Neuronal stem cell (in vitro differentiated cells): ENCODE results near the gene CTAG2.

Experiments
- DNase-seq: peaks from one replicate; pipeline ENCODE4 v3.0.0-alpha.2; 2013; ENCODE audit warnings: low spot score
- H2AFZ ChIP-seq: one replicate; pipeline ENCODE4 v1.6.1; 2013; ENCODE audit warnings: mild to moderate bottlenecking, low read length, inconsistent platforms
- H2AK5ac ChIP-seq: 2 replicates; pipeline ENCODE4 v1.6.1; 2013; ENCODE audit warnings: low read depth, mild to moderate bottlenecking, inconsistent platforms, low read length, moderate library complexity, mixed read lengths
- H2BK120ac ChIP-seq: 2 replicates; pipeline ENCODE4 v1.6.1; 2013; ENCODE audit warnings: low read depth, mild to moderate bottlenecking, inconsistent platforms, low read length, moderate library complexity, mixed read lengths
- H2BK12ac ChIP-seq: one replicate; pipeline ENCODE4 v1.6.1; 2013; ENCODE audit warnings: low read length, inconsistent platforms
- H2BK15ac ChIP-seq: 2 replicates; pipeline ENCODE4 v1.6.1; 2013; ENCODE audit warnings: mild to moderate bottlenecking, low read length, inconsistent platforms, mixed read lengths
- H2BK5ac ChIP-seq: one replicate; pipeline ENCODE4 v1.6.1; 2013; ENCODE audit warnings: inconsistent platforms, mild to moderate bottlenecking, low read length, moderate library complexity
- H3K14ac ChIP-seq: one replicate; pipeline ENCODE4 v1.6.1; 2013; ENCODE audit warnings: low read length, inconsistent platforms
- H3K18ac ChIP-seq: 2 replicates; pipeline ENCODE4 v1.6.1; 2013; ENCODE audit warnings: low read length, inconsistent platforms
- H3K23ac ChIP-seq: 2 replicates; pipeline ENCODE4 v1.6.1; 2013; ENCODE audit warnings: low read depth, mild to moderate bottlenecking, mixed read lengths, low read length, inconsistent platforms; ENCODE audit not compliant: poor library complexity
- H3K27ac ChIP-seq: replicated peaks from 3 replicates; pipeline ENCODE4 v1.5.1; 2013; ENCODE audit warnings: low read length, inconsistent platforms
- H3K27me3 ChIP-seq, 3 experiments: 2 replicates each; pipeline ENCODE4 v1.6.1; 2013; ENCODE audit warnings: low read length in 3 of 3, mild to moderate bottlenecking in 2 of 3, inconsistent platforms in 1 of 3, low read depth in 1 of 3, mixed read lengths in 1 of 3, moderate library complexity in 1 of 3; ENCODE audit not compliant: control insufficient read depth in 3 of 3, insufficient read depth in 3 of 3
- H3K36me3 ChIP-seq, 2 donors: replicated peaks in 1 of 2; 2 replicates each; pipeline ENCODE4 v1.6.1; 2013; ENCODE audit warnings: low read length in 2 of 2; ENCODE audit not compliant: control insufficient read depth in 2 of 2, insufficient read depth in 2 of 2
- H3K4ac ChIP-seq: 2 replicates; pipeline ENCODE4 v1.6.1; 2013; ENCODE audit warnings: inconsistent platforms, mild to moderate bottlenecking, low read length, moderate library complexity
- H3K4me1 ChIP-seq, 2 donors: 1 replicate in 1 of 2; 2 replicates in 1 of 2; pipeline ENCODE4 v1.6.1; 2013; ENCODE audit warnings: low read length in 2 of 2, low read depth in 1 of 2; ENCODE audit not compliant: control insufficient read depth in 2 of 2, insufficient read depth in 1 of 2
- H3K4me2 ChIP-seq: one replicate; pipeline ENCODE4 v1.6.1; 2013; ENCODE audit warnings: mild to moderate bottlenecking, low read length, inconsistent platforms; ENCODE audit not compliant: insufficient read depth, poor library complexity, severe bottlenecking
- H3K4me3 ChIP-seq, 2 donors: 2 replicates each; pipeline ENCODE4 v1.5.1; 2013; ENCODE audit warnings: low read length in 2 of 2, mild to moderate bottlenecking in 2 of 2, inconsistent platforms in 1 of 2, moderate library complexity in 1 of 2
- H3K79me1 ChIP-seq: one replicate; pipeline ENCODE4 v1.6.1; 2013; ENCODE audit warnings: low read depth, mild to moderate bottlenecking, inconsistent platforms, low read length, moderate library complexity
- H3K9ac ChIP-seq: one replicate; pipeline ENCODE4 v1.6.1; 2013; ENCODE audit warnings: mild to moderate bottlenecking, low read depth, low read length, inconsistent platforms; ENCODE audit not compliant: poor library complexity
- H3K9me3 ChIP-seq, 2 donors: replicated peaks in 1 of 2; 2 replicates each; pipeline versions ENCODE3 to v1.6.1; 2013; ENCODE audit warnings: low read length in 2 of 2, mild to moderate bottlenecking in 2 of 2, inconsistent platforms in 1 of 2, low read depth in 1 of 2, mixed read lengths in 1 of 2, moderate library complexity in 1 of 2; ENCODE audit not compliant: control insufficient read depth in 2 of 2, insufficient read depth in 1 of 2
- H4K8ac ChIP-seq: one replicate; pipeline ENCODE4 v1.6.1; 2013; ENCODE audit warnings: low read depth, mild to moderate bottlenecking, inconsistent platforms, low read length, moderate library complexity
- H4K91ac ChIP-seq: one replicate; pipeline ENCODE4 v1.6.1; 2013; ENCODE audit warnings: low read length, low read depth, mild to moderate bottlenecking, inconsistent platforms; ENCODE audit not compliant: poor library complexity
- WGBS, 2 donors: extraction: QIAGEN DNeasy Blood & Tissue Kit; methylation state at CpG; one replicate each; pipeline ENCODE4 v1.1.7; 2013; ENCODE audit warnings: missing lambda C conversion rate in 2 of 2, mixed read lengths in 1 of 2; ENCODE audit not compliant: insufficient read length in 2 of 2, insufficient replicate concordance in 1 of 2; ENCODE audit errors: extremely low coverage in 2 of 2; 5-methylcytosine and 5-hydroxymethylcytosine counted together

CTAG2 gene

DNA sequence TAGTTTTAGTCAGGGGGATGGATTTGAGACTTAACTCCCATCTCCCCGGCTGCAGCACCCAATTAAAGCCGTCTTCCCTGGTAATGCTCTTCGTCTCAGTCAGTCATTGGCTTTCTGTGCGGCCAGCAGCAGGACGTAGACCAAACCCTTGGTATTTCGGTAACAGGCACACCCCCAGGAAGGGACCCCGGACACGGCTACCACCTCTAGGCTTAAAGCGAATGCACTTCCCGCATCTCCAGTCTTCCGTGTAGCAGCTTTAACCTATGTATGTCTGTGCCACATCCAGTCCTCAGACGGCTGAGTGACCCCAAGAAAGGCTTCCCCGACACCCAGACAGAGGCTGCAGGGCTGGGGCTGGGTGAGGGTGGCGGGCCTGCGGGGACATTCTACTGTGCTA lies 1.5 kb upstream of the CTAG2 start:
- DNase-seq, result no peak
- Histone ChIP-seq H3K23ac (no peak overlapping the region), H3K79me1 (no peaks in the 10 kb centered on the region), H3K18ac (no peak overlapping the region), H3K9me3 (no peaks in the 10 kb centered on the region), H2BK12ac (no peak overlapping the region), H2AFZ (no peak overlapping the region), H3K4ac (no peak overlapping the region), H3K36me3 (no peaks in the 10 kb centered on the region), H3K4me1 (no peaks in the 10 kb centered on the region), H2BK120ac (no peak overlapping the region), H3K14ac (no peak overlapping the region), H3K27ac (no peak overlapping the region), H3K4me3 (no peak overlapping the region), H4K91ac (no peak overlapping the region), H3K4me2 (no peak overlapping the region), H2BK5ac (no peak overlapping the region), H2AK5ac (no peak overlapping the region), H2BK15ac (no peak overlapping the region), H3K9ac (no peak overlapping the region), H3K27me3 (peaks cover 0 to 11% (median 0%) of the 10 kb centered on the region in 3 experiments), H4K8ac (no peak overlapping the region)
- no CpG with 5 or more reads among the region's 15 CpGs for WGBS, 2 donors

DNA sequence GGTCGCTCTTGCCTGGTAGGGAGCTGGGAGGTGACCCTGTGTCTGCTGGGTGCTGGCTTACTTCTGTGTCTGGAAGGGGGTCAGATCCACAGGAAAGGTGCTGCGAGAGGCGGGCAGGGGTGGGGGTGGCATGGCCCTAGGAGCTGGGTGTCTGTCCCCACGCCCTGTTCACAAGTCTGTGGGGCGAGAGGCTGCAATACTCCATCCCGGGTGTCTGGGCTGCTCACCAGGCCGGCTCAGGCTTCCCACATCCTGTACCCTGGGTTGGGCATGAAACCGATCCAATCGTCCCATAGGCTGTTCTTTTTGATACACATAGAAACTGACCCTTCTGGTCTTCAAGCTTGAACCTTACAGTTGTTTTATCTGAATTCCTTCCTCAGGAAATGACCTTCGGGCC lies 993 bp upstream of the CTAG2 start:
- Histone ChIP-seq H3K27me3 (peaks cover 0 to 14% (median 0%) of the 10 kb centered on the region in 3 experiments), H3K4me1 (no peaks in the 10 kb centered on the region), H2BK12ac (no peak overlapping the region), H3K79me1 (no peaks in the 10 kb centered on the region), H3K9ac (no peak overlapping the region), H3K18ac (no peak overlapping the region), H2BK5ac (no peak overlapping the region), H3K4ac (no peak overlapping the region), H4K91ac (no peak overlapping the region), H3K23ac (no peak overlapping the region), H4K8ac (no peak overlapping the region), H3K4me2 (no peak overlapping the region), H3K4me3 (no peak overlapping the region), H3K14ac (no peak overlapping the region), H3K36me3 (no peaks in the 10 kb centered on the region), H2BK15ac (no peak overlapping the region), H2BK120ac (no peak overlapping the region), H2AFZ (no peak overlapping the region), H2AK5ac (no peak overlapping the region), H3K27ac (no peak overlapping the region), H3K9me3 (no peaks in the 10 kb centered on the region)
- WGBS, 2 donors, result no CpG with 5 or more reads among the region's 10 CpGs
- DNase-seq, result no peak

DNA sequence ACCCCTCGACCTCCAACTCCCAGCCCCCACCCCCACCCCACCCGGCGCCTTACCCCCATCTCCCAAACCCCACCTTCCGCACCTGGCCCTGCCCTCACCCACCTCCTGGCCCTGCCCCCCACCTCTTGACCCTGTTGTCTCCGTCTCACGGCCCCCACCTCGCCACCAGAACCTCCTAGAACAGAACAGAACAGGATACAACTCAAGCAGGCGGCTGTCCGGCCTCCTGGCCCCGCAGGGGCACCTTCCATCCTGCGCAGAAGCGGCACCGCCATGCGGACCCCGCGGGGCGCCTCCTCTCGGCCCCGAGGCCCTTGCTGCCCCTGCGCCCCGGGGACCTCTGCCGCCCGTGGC lies 354 bp downstream of the CTAG2 start:
- Histone ChIP-seq H3K79me1 (no peaks in the 10 kb centered on the region), H3K27me3 (peaks cover 0 to 11% (median 0%) of the 10 kb centered on the region in 3 experiments), H4K8ac (no peak overlapping the region), H2AK5ac (no peak overlapping the region), H3K4ac (no peak overlapping the region), H3K14ac (no peak overlapping the region), H3K36me3 (no peaks in the 10 kb centered on the region), H3K4me3 (no peak overlapping the region), H3K9me3 (no peaks in the 10 kb centered on the region), H2BK12ac (no peak overlapping the region), H3K27ac (no peak overlapping the region), H3K4me1 (peaks cover 0 to 2% of the 10 kb centered on the region in 2 donors), H2AFZ (no peak overlapping the region), H3K18ac (no peak overlapping the region), H2BK120ac (no peak overlapping the region), H3K9ac (no peak overlapping the region), H2BK5ac (no peak overlapping the region), H4K91ac (no peak overlapping the region), H3K23ac (no peak overlapping the region), H3K4me2 (no peak overlapping the region), H2BK15ac (no peak overlapping the region)
- no peak for DNase-seq
- WGBS, 2 donors, result no CpG with 5 or more reads among the region's 23 CpGs

DNA sequence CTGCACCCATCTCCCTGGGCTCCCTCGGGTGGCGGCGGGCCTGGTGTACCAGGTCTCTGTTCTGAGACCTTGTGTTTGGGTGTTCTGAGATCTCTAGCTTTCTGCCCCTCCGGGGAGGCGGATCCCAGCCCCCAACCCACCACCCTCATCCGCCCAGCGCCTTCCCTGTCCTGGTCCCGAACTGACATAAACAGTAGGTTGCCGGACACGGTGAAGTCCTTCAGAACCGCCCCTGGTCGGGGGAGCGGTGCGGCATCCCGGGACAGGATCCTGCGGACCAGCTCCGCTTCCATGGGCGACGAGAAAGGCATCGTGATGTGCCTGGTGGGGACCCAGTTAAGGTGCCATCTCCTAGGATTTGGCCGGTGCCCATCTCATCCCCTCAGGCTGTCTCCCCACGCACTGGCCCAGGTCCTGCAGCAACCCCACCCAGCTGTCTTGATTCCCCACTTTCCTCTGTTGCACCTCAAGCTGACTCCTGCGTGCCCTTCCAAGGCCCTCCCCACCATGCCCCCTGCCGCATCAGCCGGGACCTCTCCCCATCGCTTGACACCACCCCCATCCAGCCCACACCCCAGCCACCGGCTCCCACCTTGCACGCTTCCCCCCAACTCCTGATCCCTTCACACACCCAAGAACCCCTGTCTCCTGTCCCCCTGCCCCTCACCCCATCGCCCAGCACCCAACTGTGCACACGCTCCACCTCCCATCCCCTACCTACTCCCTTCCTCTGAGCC lies 900 bp downstream of the CTAG2 start:
- Histone ChIP-seq H3K36me3 (no peaks in the 10 kb centered on the region), H2BK15ac (no peak overlapping the region), H3K4me1 (peaks cover 0 to 2% of the 10 kb centered on the region in 2 donors), H2BK5ac (no peak overlapping the region), H3K9ac (no peak overlapping the region), H2BK120ac (no peak overlapping the region), H3K18ac (no peak overlapping the region), H3K4me3 (no peak overlapping the region), H2BK12ac (no peak overlapping the region), H3K27me3 (peaks cover 0 to 11% (median 0%) of the 10 kb centered on the region in 3 experiments), H4K91ac (no peak overlapping the region), H2AFZ (no peak overlapping the region), H3K4me2 (no peak overlapping the region), H3K14ac (no peak overlapping the region), H3K79me1 (no peaks in the 10 kb centered on the region), H3K23ac (no peak overlapping the region), H2AK5ac (no peak overlapping the region), H3K9me3 (no peaks in the 10 kb centered on the region), H3K27ac (no peak overlapping the region), H4K8ac (no peak overlapping the region), H3K4ac (no peak overlapping the region)
- no peak for DNase-seq
- no CpG with 5 or more reads among the region's 30 CpGs for WGBS, 2 donors
